ENCODE results near the gene OSCAR. TPM values are rescaled to one million over a fixed set of nuclear protein-coding genes. Genes with fewer than 3 reads are reported as not detected.
"Not testable (repeated sequence)": the region's sequence is repeated elsewhere in the genome, so short reads cannot be mapped to it uniquely, and the experiment has no call there.

The OSCAR gene
- polyA plus RNA-seq, 3 donors: 0.11 to 0.20 (median 0.18) TPM

DNA sequence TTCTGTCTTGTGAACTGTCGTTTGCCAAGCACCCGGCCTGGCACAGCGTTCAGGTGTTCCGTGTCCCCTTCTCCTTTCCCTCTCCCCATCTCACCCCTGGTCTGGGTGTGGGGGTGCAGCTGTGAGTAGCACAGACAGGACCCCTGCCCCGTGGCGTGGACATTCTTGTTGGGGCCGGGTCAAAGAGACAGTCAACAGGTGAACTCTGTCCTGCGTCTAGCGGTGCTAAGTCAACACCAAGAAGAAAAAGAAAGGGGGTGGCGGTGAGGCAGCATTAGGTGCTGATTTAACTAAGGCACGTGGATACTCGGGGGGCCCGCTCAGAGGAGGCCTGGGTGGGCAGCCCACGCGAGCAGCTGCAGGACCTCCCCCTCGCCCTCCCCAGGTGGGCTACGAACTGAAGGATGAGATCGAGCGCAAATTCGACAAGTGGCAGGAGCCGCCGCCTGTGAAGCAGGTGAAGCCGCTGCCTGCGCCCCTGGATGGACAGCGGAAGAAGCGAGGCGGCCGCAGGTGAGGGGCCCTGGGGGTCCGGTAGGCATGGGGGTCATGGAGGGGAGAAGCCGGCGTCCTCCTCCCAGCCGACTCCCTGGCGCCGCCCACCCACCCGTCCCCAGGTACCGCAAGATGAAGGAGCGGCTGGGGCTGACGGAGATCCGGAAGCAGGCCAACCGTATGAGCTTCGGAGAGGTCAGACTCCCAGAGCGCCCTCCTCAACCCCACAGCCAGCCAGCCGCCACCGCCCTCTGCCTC, 27.3 kb upstream of the OSCAR start:
- DNase-seq (ENCODE audit: low read depth in 3 of 3, low spot score in 2 of 3): no peak

- no peak for DNase-seq (ENCODE audit: low read depth in 3 of 3, low spot score in 2 of 3)
Measured at GRCh38 chr19:54125713-54126112, 25.1 kb upstream of the OSCAR start.

GRCh38 chr19:54124393-54124792, 23.8 kb upstream of the OSCAR start:
- DNase-seq (ENCODE audit: low read depth in 3 of 3, low spot score in 2 of 3): no peak

DNA sequence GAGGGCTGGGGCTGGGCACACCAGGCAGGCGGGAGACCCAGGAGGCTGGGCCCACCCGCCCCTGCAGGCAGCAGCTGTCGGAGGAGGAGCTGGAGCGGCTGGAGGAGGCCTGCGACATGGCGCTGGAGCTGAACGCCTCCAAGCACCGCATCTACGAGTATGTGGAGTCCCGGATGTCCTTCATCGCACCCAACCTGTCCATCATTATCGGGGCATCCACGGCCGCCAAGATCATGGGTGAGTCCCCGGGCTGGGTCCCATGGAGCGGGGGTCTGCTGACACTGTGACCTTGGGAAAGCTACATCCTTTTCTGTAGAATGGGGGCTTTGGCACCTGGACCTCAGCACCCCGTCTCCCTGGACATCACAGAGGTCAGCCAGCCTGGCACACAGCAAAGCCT, 23.1 kb upstream of the OSCAR start:
- no peak for DNase-seq (ENCODE audit: low read depth in 3 of 3, low spot score in 2 of 3)

DNA sequence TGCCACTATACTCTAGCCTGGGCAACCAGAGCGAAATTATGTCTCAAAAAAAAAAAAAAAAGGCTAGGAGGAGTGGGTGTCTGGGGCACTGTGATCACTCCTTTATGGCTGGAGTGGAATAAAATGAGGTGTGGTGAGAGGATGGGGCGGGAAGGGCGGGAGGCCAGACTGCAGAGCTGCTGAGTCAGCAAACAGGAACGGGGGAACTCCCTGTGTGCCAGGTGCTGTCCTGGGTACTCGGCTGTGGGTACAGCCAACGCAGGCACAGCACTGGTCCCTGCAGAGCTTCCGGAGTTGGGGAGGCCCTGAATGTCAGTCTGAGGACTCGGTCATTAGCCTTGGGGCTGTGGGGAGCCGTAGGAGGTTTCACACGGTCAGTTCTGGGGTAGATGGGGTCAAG, 20.7 kb upstream of the OSCAR start:
- DNase-seq (ENCODE audit: low read depth in 3 of 3, low spot score in 2 of 3): no peak

DNA sequence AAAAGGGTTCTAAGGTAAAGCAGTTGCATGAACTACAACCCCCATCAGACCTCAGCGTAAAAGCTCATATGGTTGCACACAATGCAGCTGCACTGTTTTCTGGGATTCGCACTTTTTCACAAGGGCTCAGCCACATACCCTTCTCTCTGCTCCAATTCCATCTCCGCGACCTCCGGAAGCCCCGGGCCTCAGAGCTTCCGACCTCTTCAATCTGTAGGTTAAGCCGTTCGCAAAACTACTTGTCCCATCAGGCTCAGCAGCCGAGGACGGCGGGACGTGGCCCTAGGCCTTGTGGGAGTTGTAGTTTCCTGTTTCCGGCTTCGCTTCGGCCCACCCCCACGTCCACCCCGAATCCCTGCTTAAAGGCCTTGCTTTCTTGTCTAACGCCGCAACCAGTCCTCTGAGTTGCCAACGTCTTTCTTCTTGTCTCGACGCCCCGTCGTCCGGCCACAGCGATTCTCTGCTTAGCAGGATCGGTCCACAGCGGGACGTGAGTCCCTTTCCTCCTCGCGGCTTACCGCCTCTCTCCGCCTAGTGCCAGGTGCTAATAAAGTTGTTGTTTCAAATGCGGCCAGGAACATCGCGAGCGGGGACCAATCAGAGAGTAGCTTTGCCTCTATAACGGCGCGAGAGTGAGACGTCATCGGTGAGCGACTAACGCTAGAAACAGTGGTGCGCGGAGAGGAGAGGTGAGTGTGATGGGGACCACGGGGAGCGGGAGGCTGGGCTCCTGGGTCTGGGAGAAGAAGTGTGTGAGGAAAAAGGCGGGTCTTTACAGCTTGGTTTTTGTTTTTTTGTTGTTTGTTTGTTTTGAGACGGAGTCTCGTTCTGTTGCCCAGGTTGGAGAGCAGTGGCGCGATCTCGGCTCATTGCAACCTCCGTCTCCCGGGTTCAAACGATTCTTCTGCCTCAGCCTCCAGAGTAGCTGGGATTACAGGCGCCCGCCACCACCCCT, 14.8 kb upstream of the OSCAR start, which contains the start of the genes PRPF31 and TFPT:
Gene PRPF31, plus strand, starts transcription at position 646 of the 955 bp plus-strand sequence. CDS start 2,525 bp downstream, outside the sequence.
Gene TFPT, minus strand, starts transcription at position 549 of the 955 bp plus-strand sequence. Its CDS starts 388 bp downstream, at position 161.
- peak; percentile 99 for DNase-seq (ENCODE audit: low read depth in 3 of 3, low spot score in 2 of 3)

- no peak for DNase-seq (ENCODE audit: low read depth in 3 of 3, low spot score in 2 of 3)
Measured at GRCh38 chr19:54114340-54115108, 13.9 kb upstream of the OSCAR start.

- no peak for DNase-seq (ENCODE audit: low read depth in 3 of 3, low spot score in 2 of 3)
Measured at GRCh38 chr19:54109651-54110050, 9.0 kb upstream of the OSCAR start.

DNA sequence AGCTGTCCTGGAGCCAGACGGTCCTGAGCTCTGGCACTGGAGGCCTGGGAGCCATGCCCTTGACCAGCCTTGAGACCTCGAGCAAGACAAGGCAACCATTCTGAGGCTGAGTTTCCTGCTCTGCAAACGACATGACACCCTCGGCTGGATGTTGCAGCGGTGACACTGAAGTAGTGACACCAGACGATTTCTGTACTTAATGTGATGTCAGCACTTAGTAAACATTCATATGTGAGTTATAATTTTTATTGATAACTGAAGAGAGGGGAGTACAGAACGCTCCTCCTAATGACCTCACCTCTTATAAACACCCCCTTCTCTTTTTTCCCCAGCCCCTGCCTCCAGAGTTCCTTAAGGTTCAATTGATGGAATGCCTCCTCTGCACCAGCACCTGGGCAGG, 7.9 kb upstream of the OSCAR start:
- DNase-seq (ENCODE audit: low read depth in 3 of 3, low spot score in 2 of 3): no peak

DNA sequence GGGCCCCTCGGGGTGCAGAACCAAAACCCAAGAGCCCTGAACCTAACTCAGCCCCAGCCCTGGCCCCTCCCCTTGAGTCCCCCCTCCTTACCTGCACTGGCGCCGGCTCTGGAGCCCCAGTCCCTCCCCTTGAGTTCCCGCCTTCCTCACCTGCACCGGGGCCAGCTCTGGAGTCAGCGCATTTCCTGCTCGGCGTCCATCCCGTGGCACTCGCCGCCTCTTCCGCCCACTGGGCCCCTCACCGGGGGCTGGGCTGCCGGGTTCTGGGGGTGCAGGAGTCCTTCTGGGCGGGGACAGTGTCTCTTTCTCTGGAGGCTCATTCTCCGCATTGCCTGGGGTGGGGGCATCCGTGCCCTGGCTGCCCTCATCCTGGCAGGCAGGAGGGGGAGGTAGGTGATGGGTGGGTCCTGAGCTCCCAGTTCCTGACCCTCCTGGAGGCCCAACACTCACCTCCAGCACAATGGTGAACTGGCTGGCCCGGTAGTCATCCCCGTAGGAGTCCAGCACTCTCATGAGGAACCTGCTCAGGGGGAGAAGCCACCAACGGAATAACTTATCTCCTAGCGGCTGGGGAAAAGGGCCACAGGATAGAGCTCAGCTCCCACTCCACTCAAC, 7.4 kb upstream of the OSCAR start:
- DNase-seq (ENCODE audit: low read depth in 3 of 3, low spot score in 2 of 3): no peak

DNA sequence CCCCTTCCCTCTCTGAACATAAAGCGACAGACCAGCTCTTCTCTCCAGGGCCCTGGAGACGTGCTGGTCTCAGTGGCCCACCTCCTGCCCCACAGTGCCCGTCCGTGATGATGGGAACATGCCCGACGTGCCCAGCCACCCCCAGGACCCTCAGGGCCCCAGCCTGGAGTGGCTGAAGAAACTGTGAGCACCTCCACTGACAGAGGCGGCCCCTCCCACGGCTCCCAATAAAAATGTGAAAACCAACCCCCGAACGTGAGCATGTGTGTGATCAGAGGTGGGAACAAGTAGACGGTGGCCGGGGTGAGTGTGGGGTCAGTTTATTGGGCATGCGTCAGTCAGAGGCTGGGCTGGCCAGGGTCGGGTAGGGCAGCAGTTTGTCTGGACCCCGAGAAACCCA, 6.1 kb upstream of the OSCAR start:
- no peak for DNase-seq (ENCODE audit: low read depth in 3 of 3, low spot score in 2 of 3)

GRCh38 chr19:54105796-54106195, 5.2 kb upstream of the OSCAR start:
- DNase-seq (ENCODE audit: low read depth in 3 of 3, low spot score in 2 of 3): no peak

- no peak for DNase-seq (ENCODE audit: low read depth in 3 of 3, low spot score in 2 of 3)
Measured at GRCh38 chr19:54104998-54105715, 4.6 kb upstream of the OSCAR start.

- DNase-seq (ENCODE audit: low read depth in 3 of 3, low spot score in 2 of 3): peak; percentile 94 to 98 (median 95)
Measured at GRCh38 chr19:54102421-54103169, 2.0 kb upstream of the OSCAR start, which contains the start of gene NDUFA3. NDUFA3 (plus strand) TSS chr19:54102855; CDS start chr19:54102879, 24 bp downstream.

GRCh38 chr19:54099903-54100255, 724 bp downstream of the OSCAR start:
- DNase-seq (ENCODE audit: low read depth in 3 of 3, low spot score in 2 of 3): not testable (repeated sequence)

DNA sequence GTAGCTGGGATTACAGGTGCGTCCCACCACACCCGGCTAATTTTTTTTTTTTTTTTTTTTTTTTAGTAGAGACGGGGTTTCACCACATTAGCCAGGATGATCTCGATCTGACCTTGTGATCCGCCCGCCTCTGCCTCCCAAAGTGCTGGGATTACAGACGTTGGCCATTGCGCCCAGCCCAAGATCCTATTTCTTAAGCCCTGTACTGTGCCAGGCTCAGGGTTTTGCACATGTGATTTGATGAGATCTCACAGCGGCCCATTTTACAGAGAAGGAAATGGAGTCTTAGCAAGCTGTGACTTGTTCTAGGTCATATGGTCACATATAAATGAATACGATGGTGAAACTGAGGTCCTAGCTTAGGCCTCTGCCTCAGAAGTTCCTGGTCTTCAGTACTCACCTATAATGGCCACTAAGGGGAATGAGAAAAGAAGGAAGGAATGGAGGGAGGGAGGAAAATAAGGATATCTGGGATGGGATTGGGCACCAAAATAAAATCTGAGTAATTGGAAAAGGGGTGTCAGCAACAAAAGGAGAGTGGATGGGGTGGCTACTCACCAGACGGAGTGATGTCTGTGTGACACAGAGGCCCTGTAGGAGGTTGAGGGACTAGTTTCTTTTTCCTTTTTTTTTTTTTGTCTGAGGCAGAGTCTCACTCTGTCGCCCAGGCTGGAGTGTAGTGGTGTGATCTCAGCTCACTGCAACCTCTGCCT, 1.3 kb downstream of the OSCAR start:
- DNase-seq (ENCODE audit: low read depth in 3 of 3, low spot score in 2 of 3): no peak

DNA sequence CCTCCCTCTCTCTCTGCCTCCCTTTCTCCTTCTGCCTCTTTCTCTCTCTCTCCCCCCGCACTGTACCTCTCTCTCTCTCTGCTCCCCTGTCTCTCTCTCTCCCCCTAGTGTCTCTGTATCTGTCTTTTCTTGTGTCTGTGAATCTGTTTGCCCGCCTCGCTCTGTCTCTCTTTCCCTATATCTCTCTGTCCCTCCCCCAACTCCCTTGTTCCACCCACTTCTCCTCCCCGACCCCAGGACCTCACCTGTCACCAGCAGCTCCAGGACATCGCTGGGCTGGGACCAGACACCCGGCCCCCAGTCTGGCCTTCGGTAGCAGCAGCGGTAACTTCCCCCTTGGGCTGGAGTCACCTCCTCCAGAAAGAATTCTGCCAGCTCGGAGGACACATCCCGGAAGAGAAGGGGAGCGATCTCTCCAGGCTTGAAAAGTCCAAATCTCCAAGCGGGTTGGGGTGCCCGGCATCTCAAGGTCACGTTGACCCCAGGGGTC, 3.9 kb downstream of the OSCAR start:
- no peak for DNase-seq (ENCODE audit: low read depth in 3 of 3, low spot score in 2 of 3)

Data from right renal cortex interstitium (tissue), 3 donors.